Peyer's patch (tissue), 4 donors: ENCODE results near the gene BCL2L12.

Source experiments
- POLR2A ChIP-seq, 2 donors: fragments of 450-650 bp; IDR thresholded peaks; one replicate each; pipeline ENCODE4 v1.5.1; 2017; ENCODE audit warnings: antibody characterized with exemption in 2 of 2, mild to moderate bottlenecking in 2 of 2, moderate library complexity in 2 of 2
- TF ChIP-seq, protein P1 (sequence below), 6 experiments: fragments of 450-650 bp in 4 of 6; fragments of 200-600 bp in 2 of 6; sonication (generic) in 1 of 6; IDR thresholded peaks; one replicate each; pipeline ENCODE4 v1.5.1; 2017 to 2019; ENCODE audit warnings: antibody characterized with exemption in 6 of 6, mild to moderate bottlenecking in 3 of 6, moderate library complexity in 1 of 6

DNA sequence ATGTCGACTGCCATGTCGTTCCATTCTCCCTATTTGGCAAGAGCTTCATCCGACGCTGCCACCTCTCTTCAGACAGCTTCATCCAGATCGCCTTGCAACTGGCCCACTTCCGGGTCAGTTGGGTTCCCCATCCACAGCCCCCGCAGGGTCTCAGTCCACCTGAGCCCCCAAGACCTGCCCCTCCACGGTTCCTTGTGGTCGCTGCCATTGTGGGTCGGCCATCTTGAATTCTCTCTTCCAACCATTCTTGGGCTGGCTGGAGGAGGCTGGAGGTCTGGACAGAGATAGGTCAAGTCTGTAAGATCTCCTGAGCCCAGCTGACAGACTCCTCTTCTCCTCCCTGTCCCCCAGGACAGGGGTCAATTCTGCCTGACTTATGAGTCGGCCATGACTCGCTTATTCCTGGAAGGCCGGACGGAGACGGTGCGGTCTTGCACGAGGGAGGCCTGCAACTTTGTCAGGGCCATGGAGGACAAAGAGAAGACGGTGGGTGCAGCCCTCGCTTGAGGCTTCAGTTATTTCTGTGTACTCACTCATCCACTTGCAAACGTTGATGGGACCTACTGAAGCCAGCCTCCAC lies 44.7 kb downstream of the BCL2L12 start:
- TF ChIP-seq, protein P1, sequence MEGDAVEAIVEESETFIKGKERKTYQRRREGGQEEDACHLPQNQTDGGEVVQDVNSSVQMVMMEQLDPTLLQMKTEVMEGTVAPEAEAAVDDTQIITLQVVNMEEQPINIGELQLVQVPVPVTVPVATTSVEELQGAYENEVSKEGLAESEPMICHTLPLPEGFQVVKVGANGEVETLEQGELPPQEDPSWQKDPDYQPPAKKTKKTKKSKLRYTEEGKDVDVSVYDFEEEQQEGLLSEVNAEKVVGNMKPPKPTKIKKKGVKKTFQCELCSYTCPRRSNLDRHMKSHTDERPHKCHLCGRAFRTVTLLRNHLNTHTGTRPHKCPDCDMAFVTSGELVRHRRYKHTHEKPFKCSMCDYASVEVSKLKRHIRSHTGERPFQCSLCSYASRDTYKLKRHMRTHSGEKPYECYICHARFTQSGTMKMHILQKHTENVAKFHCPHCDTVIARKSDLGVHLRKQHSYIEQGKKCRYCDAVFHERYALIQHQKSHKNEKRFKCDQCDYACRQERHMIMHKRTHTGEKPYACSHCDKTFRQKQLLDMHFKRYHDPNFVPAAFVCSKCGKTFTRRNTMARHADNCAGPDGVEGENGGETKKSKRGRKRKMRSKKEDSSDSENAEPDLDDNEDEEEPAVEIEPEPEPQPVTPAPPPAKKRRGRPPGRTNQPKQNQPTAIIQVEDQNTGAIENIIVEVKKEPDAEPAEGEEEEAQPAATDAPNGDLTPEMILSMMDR (IDR thresholded peaks at IDR 0.05) = no peak
- TF ChIP-seq POLR2A (IDR thresholded peaks at IDR 0.05) = no peak
